K562 (cell line): ENCODE data around the gene NUP107. TPM values are rescaled to one million over a fixed set of nuclear protein-coding genes. Genes with fewer than 3 reads are reported as not detected.

Experiments
- ATAC-seq: fragments of 200-7000 bp; cut with Tn5 transposase; 3 replicates; pipeline ENCODE4 v1.9.1; 2020; ENCODE audit warnings: moderate library complexity
- BruUV-seq: library from RNA; stranded (reverse); fragments of 400-500 nt; replicated peaks from 2 replicates; lab custom pipeline; 2021; lab: Mats Ljungman, UMichigan
- CTCF ChIA-PET: fragments of 300-600 bp; formaldehyde crosslinking; extraction: SDS; loops from one replicate; lab custom pipeline; 2021; ENCODE audit warnings: low intra/inter-chr PET ratio; lab: Yijun Ruan, JAX
- POLR2A ChIA-PET: fragments of 300-600, 350-650 bp; sonication (Branson Sonifier 250); formaldehyde crosslinking; extraction: SDS; loops from one replicate; lab custom pipeline; 2021; ENCODE audit warnings: antibody characterized with exemption, inconsistent platforms; lab: Yijun Ruan, JAX
- DNase-seq, 4 experiments: peaks; one replicate each; pipeline versions ENCODE4 v3.0.0 to v3.0.0-alpha.2; 2011 to 2018; ENCODE audit warnings: low spot score in 3 of 4, mixed read lengths in 3 of 4; ENCODE audit errors: extremely low read depth in 1 of 4
- FAIRE-seq: peaks from 2 replicates; lab custom pipeline; 2011; peaks lifted over from hg19 to GRCh38; lab: Jason Lieb, UNC
- H2AFZ ChIP-seq: 2 replicates; pipeline ENCODE4 v1.6.0; 2011; ENCODE audit warnings: low read depth, low read length, control low read depth, inconsistent platforms
- H3K27ac ChIP-seq: fragments of 200-600 bp; 3 replicates; pipeline ENCODE4 v1.8.0; 2011; ENCODE audit warnings: low read depth, mild to moderate bottlenecking, control low read depth, inconsistent platforms, low read length, moderate library complexity, mixed read lengths; ENCODE audit errors: extremely low read depth
- H3K27me3 ChIP-seq, 2 experiments: fragments of 300-600 bp in 1 of 2; 2 replicates in 1 of 2; 3 replicates in 1 of 2; pipeline versions ENCODE4 v1.6.0 to v1.8.0; 2011; ENCODE audit warnings: inconsistent platforms in 2 of 2, low read length in 2 of 2, mild to moderate bottlenecking in 1 of 2, mixed read lengths in 1 of 2, moderate library complexity in 1 of 2; ENCODE audit not compliant: control insufficient read depth in 2 of 2, insufficient read depth in 2 of 2
- H3K36me3 ChIP-seq: fragments of 300-600 bp; 3 replicates; pipeline ENCODE4 v1.8.0; 2011; ENCODE audit warnings: mild to moderate bottlenecking, low read length, inconsistent platforms; ENCODE audit not compliant: control insufficient read depth, insufficient read depth
- H3K4me1 ChIP-seq, 2 experiments: fragments of 200-600 bp in 1 of 2; replicated peaks in 1 of 2; 2 replicates in 1 of 2; 3 replicates in 1 of 2; pipeline versions ENCODE4 v1.5.1 to v1.8.0; 2011; ENCODE audit warnings: inconsistent platforms in 2 of 2, low read length in 2 of 2, mild to moderate bottlenecking in 1 of 2, mixed read lengths in 1 of 2, moderate library complexity in 1 of 2; ENCODE audit not compliant: control insufficient read depth in 2 of 2, insufficient read depth in 2 of 2
- H3K4me2 ChIP-seq: 2 replicates; pipeline ENCODE4 v1.6.1; 2011; ENCODE audit warnings: low read length, control low read depth, inconsistent platforms, mixed read lengths; ENCODE audit not compliant: insufficient read depth
- H3K4me3 ChIP-seq: fragments of 200-600 bp; sonication (generic), shearing (Covaris generic); 2 replicates; pipeline ENCODE4 v1.5.1; 2016; ENCODE audit warnings: control low read depth, inconsistent platforms
- H3K79me2 ChIP-seq: fragments of 200-600 bp; 3 replicates; pipeline ENCODE4 v1.8.0; 2011; ENCODE audit warnings: low read length, inconsistent platforms; ENCODE audit not compliant: control insufficient read depth, insufficient read depth
- H3K9ac ChIP-seq, 2 experiments: 2 replicates each; pipeline versions ENCODE4 v1.6.0 to v1.6.1; 2011; ENCODE audit warnings: low read depth in 2 of 2, low read length in 2 of 2, control low read depth in 1 of 2, inconsistent platforms in 1 of 2, mild to moderate bottlenecking in 1 of 2, mixed read lengths in 1 of 2; ENCODE audit not compliant: insufficient read depth in 1 of 2
- H3K9me1 ChIP-seq: one replicate; pipeline ENCODE4 v1.6.0; 2011; ENCODE audit warnings: inconsistent platforms, mild to moderate bottlenecking, low read length, moderate library complexity; ENCODE audit not compliant: control insufficient read depth, insufficient read depth
- H3K9me3 ChIP-seq: replicated peaks from 2 replicates; pipeline ENCODE4 v1.5.1; 2011; ENCODE audit warnings: low read depth, low read length, inconsistent platforms; ENCODE audit not compliant: control insufficient read depth, insufficient read depth
- H4K20me1 ChIP-seq: replicated peaks from 2 replicates; pipeline ENCODE4 v1.6.1; 2011; ENCODE audit warnings: low read length, inconsistent platforms, mixed read lengths; ENCODE audit not compliant: control insufficient read depth, insufficient read depth
- MCM3 ChIP-seq: fragments of 450-650 bp; IDR thresholded peaks from 2 replicates; pipeline ENCODE4 v1.6.1; 2016
- STAT5A ChIP-seq: IDR thresholded peaks from 2 replicates; pipeline ENCODE4 v1.6.1; 2012; ENCODE audit warnings: low read length, inconsistent platforms, borderline replicate concordance
- TCF15 ChIP-seq: fragments of 250-450 bp; sonication (Bioruptor Pico); IDR thresholded peaks from 2 replicates; pipeline ENCODE4 v1.8.0; 2022; ENCODE audit warnings: moderate library complexity, mild to moderate bottlenecking, inconsistent platforms
- WGBS: fragments of 100-300 bp; shearing (Covaris generic); methylation state at CpG from one replicate; pipeline ENCODE4 v1.1.6; 2016; ENCODE audit warnings: low coverage, mixed read lengths; ENCODE audit not compliant: insufficient coverage; ENCODE audit errors: missing lambda C conversion rate; 5-methylcytosine and 5-hydroxymethylcytosine counted together
- in situ Hi-C: fragments of 300-500 bp; cut with MboI; formaldehyde crosslinking; loops from 4 replicates; pipeline ENCODE4 v1.15.0; 2018; ENCODE audit warnings: inconsistent platforms, mixed read lengths
- intact Hi-C: fragments of 100-400 bp; cut with micrococcal nuclease; formaldehyde crosslinking; loops from 2 replicates; pipeline ENCODE4 v1.14.2; 2022
- polyA plus RNA-seq, 8 experiments: library from polyadenylated mRNA; depleted of rRNA in 4 of 8; stranded (reverse) in 5 of 8; unstranded in 3 of 8; fragments of >200 nt; fragmentation: Nextera tagmentation in 2 of 8; fragmentation: Illumina TruSeq in 1 of 8; extraction: Ambion mirVana in 2 of 8; extraction: Trizol in 1 of 8; gene quantifications; 2 replicates each; pipeline versions ENCODE4 v1.2.1 to v1.2.3, GENCODE V29; 2011 to 2014; ENCODE audit warnings: inconsistent platforms in 1 of 8, missing spikeins in 1 of 8
- total RNA-seq, 7 experiments: library from RNA; depleted of rRNA in 6 of 7; stranded (reverse); fragments of >200 nt in 6 of 7; fragmentation: Illumina TruSeq in 2 of 7; extraction: Trizol in 2 of 7; gene quantifications; 2 replicates each; pipeline versions ENCODE4 v1.2.1 to v1.2.3, GENCODE V29; 2011 to 2021; ENCODE audit warnings: low replicate concordance in 1 of 7
- TF ChIP-seq, protein P1 (sequence below), 2 experiments: fragments of 450-650 bp; IDR thresholded peaks; 2 replicates each; pipeline ENCODE4 v1.6.1; 2016; ENCODE audit warnings: mild to moderate bottlenecking in 2 of 2, borderline replicate concordance in 1 of 2, low read depth in 1 of 2, moderate library complexity in 1 of 2
- TF ChIP-seq, protein P2 (sequence below): fragments of 450-650 bp; IDR thresholded peaks from 2 replicates; pipeline ENCODE4 v1.6.1; 2014; ENCODE audit warnings: low read depth, mild to moderate bottlenecking, moderate library complexity, borderline replicate concordance

Gene NUP107
- total and polyA plus RNA-seq, 9 of the 15 experiments (the other 6 are each of a cell fraction or from before 2014, with no cell fraction given) = 129 to 277 (median 199) TPM

GRCh38 chr12:68727776-68728175 lies 41.0 kb downstream of the NUP107 start:
- Histone ChIP-seq H4K20me1 (no peaks in the 10 kb centered on the region), H3K9ac (no peak overlapping the region), H3K4me3 (no peak overlapping the region), H3K4me2 (no peak overlapping the region), H3K9me1 (no peaks in the 10 kb centered on the region), H3K36me3 (peaks cover 77% of the 10 kb centered on the region), H3K27me3 (no peaks in the 10 kb centered on the region), H3K4me1 (no peaks in the 10 kb centered on the region), H2AFZ (no peak overlapping the region), H3K27ac (no peak overlapping the region), H3K79me2 (no peaks in the 10 kb centered on the region), H3K9me3 (no peaks in the 10 kb centered on the region)
- CTCF ChIA-PET = no interaction called here
- in situ Hi-C loops (no loop called here), intact Hi-C loops (no loop called here)
- ATAC-seq (no peak), FAIRE-seq (no peak), DNase-seq (no peak)
- POLR2A ChIA-PET = no interaction called here
- BruUV-seq = no TSS peak
- WGBS = 95% methylated on average over 7 of the region's 7 CpGs
- no peak for TF ChIP-seq STAT5A
- TF ChIP-seq, protein P1, sequence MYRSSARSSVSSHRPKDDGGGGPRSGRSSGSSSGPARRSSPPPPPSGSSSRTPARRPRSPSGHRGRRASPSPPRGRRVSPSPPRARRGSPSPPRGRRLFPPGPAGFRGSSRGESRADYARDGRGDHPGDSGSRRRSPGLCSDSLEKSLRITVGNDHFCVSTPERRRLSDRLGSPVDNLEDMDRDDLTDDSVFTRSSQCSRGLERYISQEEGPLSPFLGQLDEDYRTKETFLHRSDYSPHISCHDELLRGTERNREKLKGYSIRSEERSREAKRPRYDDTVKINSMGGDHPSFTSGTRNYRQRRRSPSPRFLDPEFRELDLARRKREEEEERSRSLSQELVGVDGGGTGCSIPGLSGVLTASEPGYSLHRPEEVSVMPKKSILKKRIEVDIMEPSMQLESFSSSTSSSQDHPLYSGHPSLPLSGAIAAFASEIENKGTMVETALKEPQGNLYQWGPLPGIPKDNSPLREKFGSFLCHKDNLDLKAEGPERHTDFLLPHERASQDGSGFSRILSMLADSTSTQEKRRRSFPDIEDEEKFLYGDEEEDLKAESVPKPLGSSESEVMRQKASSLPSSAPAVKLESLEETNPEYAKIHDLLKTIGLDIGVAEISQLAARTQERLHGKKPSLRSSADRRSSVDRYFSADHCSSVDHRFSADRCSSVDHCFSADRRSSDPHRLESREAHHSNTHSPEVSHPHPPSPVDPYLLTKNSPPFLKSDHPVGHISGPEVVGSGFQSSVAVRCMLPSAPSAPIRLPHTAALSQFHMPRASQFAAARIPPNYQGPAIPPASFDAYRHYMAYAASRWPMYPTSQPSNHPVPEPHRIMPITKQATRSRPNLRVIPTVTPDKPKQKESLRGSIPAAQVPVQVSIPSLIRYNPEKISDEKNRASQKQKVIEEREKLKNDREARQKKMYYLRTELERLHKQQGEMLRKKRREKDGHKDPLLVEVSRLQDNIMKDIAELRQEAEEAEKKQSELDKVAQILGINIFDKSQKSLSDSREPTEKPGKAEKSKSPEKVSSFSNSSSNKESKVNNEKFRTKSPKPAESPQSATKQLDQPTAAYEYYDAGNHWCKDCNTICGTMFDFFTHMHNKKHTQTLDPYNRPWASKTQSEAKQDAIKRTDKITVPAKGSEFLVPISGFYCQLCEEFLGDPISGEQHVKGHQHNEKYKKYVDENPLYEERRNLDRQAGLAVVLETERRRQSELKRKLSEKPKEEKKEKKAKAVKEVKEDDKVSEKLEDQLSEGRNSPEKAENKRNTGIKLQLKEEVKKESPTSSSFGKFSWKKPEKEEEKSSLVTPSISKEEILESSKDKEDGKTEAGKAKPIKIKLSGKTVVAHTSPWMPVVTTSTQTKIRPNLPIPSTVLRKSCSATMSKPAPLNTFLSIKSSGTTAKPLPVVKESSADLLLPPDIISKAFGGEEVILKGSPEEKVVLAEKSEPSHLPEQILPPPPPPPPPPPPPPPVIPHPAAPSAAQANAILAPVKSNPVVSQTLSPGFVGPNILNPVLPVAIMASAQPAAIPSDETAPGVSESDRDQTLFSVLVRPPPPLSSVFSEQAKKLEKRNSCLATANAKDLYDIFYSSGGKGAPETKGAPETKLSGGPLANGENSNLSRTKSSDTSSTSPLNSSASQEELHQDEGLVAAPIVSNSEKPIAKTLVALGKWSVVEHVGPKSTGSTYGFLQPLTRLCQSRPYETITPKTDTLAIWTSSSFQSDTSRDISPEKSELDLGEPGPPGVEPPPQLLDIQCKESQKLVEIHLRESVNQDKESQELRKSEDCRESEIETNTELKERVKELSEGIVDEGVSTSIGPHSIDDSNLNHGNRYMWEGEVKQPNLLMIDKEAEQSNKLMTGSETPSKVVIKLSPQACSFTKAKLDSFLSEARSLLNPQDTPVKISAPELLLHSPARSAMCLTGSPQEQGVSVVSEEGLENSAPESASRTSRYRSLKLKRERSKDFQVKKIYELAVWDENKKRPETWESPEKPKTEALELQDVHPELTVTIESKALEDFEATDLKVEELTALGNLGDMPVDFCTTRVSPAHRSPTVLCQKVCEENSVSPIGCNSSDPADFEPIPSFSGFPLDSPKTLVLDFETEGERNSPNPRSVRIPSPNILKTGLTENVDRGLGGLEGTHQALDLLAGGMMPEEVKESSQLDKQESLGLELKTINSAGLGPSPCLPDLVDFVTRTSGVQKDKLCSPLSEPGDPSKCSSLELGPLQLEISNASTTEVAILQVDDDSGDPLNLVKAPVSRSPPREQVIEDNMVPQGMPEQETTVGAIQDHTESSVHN (IDR thresholded peaks at IDR 0.05; ENCODE audit: borderline replicate concordance in 1 of 2, low read depth in 1 of 2) = no peak
- TF ChIP-seq, protein P2, sequence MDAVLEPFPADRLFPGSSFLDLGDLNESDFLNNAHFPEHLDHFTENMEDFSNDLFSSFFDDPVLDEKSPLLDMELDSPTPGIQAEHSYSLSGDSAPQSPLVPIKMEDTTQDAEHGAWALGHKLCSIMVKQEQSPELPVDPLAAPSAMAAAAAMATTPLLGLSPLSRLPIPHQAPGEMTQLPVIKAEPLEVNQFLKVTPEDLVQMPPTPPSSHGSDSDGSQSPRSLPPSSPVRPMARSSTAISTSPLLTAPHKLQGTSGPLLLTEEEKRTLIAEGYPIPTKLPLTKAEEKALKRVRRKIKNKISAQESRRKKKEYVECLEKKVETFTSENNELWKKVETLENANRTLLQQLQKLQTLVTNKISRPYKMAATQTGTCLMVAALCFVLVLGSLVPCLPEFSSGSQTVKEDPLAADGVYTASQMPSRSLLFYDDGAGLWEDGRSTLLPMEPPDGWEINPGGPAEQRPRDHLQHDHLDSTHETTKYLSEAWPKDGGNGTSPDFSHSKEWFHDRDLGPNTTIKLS = no peak
- no peak for TF ChIP-seq MCM3
- no peak for TF ChIP-seq TCF15 (CRISPR knock-in tag)
